Adrenal gland (tissue), 12 donors: ENCODE measurements around the gene TSPAN16. TPM values are rescaled to one million over a fixed set of nuclear protein-coding genes. Genes with fewer than 3 reads are reported as not detected.

Source experiments
- DNase-seq, 7 donors: peaks; one replicate each; pipeline ENCODE4 v3.0.0-alpha.2; 2019 to 2020
- H3K27ac ChIP-seq, 5 donors: fragments of 200-600 bp; sonication (generic) in 4 of 5; 1 replicate in 3 of 5; 2 replicates in 2 of 5; pipeline versions ENCODE4 v1.5.1 to v1.8.0; 2016 to 2020; ENCODE audit warnings: mild to moderate bottlenecking in 1 of 5
- H3K27me3 ChIP-seq: fragments of 200-600 bp; 2 replicates; pipeline ENCODE4 v1.8.0; 2021
- H3K36me3 ChIP-seq, 2 donors: fragments of 200-600 bp; replicated peaks in 1 of 2; 1 replicate in 1 of 2; 2 replicates in 1 of 2; pipeline versions ENCODE4 v1.5.1 to v1.8.0; 2018 to 2022
- H3K4me1 ChIP-seq, 2 donors: fragments of 200-600 bp; replicated peaks in 1 of 2; 1 replicate in 1 of 2; 2 replicates in 1 of 2; pipeline versions ENCODE4 v1.5.1 to v1.8.0; 2018 to 2021
- H3K4me3 ChIP-seq, 4 donors: fragments of 200-600 bp; sonication (generic) in 3 of 4; one replicate each; pipeline ENCODE4 v1.5.1; 2016 to 2018
- H3K9me3 ChIP-seq, 3 donors: fragments of 200-600 bp; sonication (generic) in 1 of 3; replicated peaks in 1 of 3; 1 replicate in 2 of 3; 2 replicates in 1 of 3; pipeline versions ENCODE4 v1.5.1 to v1.8.0; 2016 to 2021
- POLR2A ChIP-seq, 2 donors: fragments of 450-650 bp; IDR thresholded peaks; one replicate each; pipeline ENCODE4 v1.6.1; 2017; ENCODE audit warnings: antibody characterized with exemption in 2 of 2, mild to moderate bottlenecking in 2 of 2, moderate library complexity in 1 of 2
- WGBS, 4 donors: extraction: QIAGEN DNeasy Blood & Tissue Kit in 2 of 4; methylation state at CpG; one replicate each; pipeline versions ENCODE4 v1.1.5 to v1.1.7; 2013 to 2017; 5-methylcytosine and 5-hydroxymethylcytosine counted together
- intact Hi-C, 2 donors: fragments of 100-400 bp; cut with DNase I; formaldehyde crosslinking; loops; one replicate each; pipeline versions ENCODE4 v1.14.1 to v1.15.0; 2022 to 2023
- polyA plus RNA-seq, 3 donors: library from polyadenylated mRNA; stranded (reverse); fragments of 200-250 nt in 2 of 3; fragments of 350-450 nt in 1 of 3; fragmentation: Illumina TruSeq in 1 of 3; extraction: RNeasy Lipid Tissue Mini Kit (QIAGEN cat#74804) in 1 of 3; gene quantifications; one replicate each; pipeline ENCODE4 v1.2.3, GENCODE V29; 2013 to 2014
- total RNA-seq, 9 donors: library from RNA; depleted of rRNA in 4 of 9; stranded (reverse); fragments of >200 nt in 4 of 9; fragments of 120-200 nt in 1 of 9; fragmentation: NEBNext Ultra II Directional in 1 of 9; extraction: Animal tissue kit (Norgen Biotek cat#: 25700) in 1 of 9; gene quantifications; one replicate each; pipeline versions ENCODE4 v1.1.0 to v1.2.4, GENCODE V29; 2013 to 2023
- TF ChIP-seq, protein P1 (sequence below), 6 experiments: fragments of 450-650 bp in 4 of 6; fragments of 200-600 bp in 2 of 6; sonication (generic) in 1 of 6; IDR thresholded peaks; 1 replicate in 5 of 6; 2 replicates in 1 of 6; pipeline versions ENCODE4 v1.5.1 to v1.8.0; 2016 to 2021; ENCODE audit warnings: antibody characterized with exemption in 6 of 6, mild to moderate bottlenecking in 2 of 6, moderate library complexity in 1 of 6
- donor health status: healthy with polysubstance abuse.
- donor health status: Bipolar disorder and iron deficiency.
- donor health status: DM: yes; HTN: yes; CAD: no.
- donor health status: DM: no; HTN: no; CAD: no.
- donor health status: DM: no; HTN: no; CAD: no.
- donor health status: DM: yes; HTN: yes; CAD: no.

Gene TSPAN16
- total and polyA plus RNA-seq, 12 donors: not detected

DNA sequence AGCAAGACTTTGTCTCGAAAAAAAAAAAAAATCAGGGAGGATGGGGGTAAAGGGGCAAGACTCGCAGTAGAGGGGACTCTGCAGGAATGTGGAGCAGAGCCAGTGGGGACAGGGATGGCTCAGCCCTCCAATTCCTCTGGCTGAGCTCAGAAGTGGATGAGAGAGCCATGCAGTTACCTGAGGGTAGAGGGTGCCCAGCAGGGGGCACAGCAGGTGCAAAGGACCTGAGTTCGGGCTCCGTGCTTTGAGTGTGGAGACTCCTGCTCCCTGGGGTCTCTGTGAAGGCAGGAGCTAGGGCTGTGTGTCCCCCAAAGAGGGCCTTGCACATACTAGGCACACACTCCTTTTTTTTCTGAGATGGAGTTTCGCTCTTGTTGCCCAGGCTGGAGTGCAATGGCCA lies 41.3 kb upstream of the TSPAN16 start:
- H3K9me3 ChIP-seq: no peaks in the 10 kb centered on the region
- no peak overlapping the region for H3K27ac ChIP-seq
- DNase-seq: no peak
- intact Hi-C loops: no loop called here
- peaks cover 0 to 14% of the 10 kb centered on the region in 2 donors for H3K36me3 ChIP-seq
- no peaks in the 10 kb centered on the region for H3K27me3 ChIP-seq
- no peak for TF ChIP-seq POLR2A (IDR thresholded peaks at IDR 0.05)
- TF ChIP-seq, protein P1, sequence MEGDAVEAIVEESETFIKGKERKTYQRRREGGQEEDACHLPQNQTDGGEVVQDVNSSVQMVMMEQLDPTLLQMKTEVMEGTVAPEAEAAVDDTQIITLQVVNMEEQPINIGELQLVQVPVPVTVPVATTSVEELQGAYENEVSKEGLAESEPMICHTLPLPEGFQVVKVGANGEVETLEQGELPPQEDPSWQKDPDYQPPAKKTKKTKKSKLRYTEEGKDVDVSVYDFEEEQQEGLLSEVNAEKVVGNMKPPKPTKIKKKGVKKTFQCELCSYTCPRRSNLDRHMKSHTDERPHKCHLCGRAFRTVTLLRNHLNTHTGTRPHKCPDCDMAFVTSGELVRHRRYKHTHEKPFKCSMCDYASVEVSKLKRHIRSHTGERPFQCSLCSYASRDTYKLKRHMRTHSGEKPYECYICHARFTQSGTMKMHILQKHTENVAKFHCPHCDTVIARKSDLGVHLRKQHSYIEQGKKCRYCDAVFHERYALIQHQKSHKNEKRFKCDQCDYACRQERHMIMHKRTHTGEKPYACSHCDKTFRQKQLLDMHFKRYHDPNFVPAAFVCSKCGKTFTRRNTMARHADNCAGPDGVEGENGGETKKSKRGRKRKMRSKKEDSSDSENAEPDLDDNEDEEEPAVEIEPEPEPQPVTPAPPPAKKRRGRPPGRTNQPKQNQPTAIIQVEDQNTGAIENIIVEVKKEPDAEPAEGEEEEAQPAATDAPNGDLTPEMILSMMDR (IDR thresholded peaks at IDR 0.05): peak in 1 of 6 experiments; percentile 8
- H3K4me3 ChIP-seq: no peak overlapping the region
- WGBS, 4 donors: 80 to 92% (median 88%) methylated on average over 2 to 5 of the region's 5 CpGs
- no peaks in the 10 kb centered on the region for H3K4me1 ChIP-seq

GRCh38 chr19:11256189-11256588 lies 39.8 kb upstream of the TSPAN16 start:
- TF ChIP-seq, protein P1 (IDR thresholded peaks at IDR 0.05): no peak
- TF ChIP-seq POLR2A (IDR thresholded peaks at IDR 0.05): no peak
- intact Hi-C loops: no loop called here
- peak overlapping the region in 1 of 5 donors; percentile 44 for H3K27ac ChIP-seq
- no peak overlapping the region for H3K4me3 ChIP-seq
- H3K9me3 ChIP-seq: no peaks in the 10 kb centered on the region
- H3K27me3 ChIP-seq: no peaks in the 10 kb centered on the region
- peaks cover 0 to 7% of the 10 kb centered on the region in 2 donors for H3K36me3 ChIP-seq
- H3K4me1 ChIP-seq: no peaks in the 10 kb centered on the region
- 9 to 21% (median 15%) methylated on average over 3 to 7 of the region's 7 CpGs for WGBS, 4 donors
- DNase-seq: no peak

DNA sequence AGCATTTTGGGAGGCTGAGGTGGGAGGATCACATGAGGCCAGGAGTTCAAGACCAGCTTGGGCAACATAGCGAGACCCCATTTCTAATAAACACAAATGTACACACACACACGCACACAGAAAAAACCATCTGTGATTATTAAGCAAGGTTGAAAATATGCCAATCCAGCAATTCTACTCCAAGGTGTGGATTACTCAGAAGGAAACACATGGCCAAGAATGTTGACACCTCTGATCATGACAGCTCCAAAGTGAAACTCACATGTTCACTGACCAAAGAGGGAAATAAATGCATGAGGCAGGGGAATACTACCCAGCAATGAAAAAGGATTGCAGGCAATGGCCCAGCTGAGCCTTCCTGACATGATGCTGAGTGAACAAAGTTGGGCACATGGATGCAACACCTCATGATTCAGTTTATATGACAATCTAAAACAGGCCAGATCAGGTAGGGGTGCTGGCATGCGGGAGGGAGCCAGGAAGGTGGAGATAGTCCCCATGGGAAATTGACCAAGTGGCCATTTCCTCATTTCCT lies 38.0 kb upstream of the TSPAN16 start:
- TF ChIP-seq, protein P1 (IDR thresholded peaks at IDR 0.05): no peak
- no peak for TF ChIP-seq POLR2A (IDR thresholded peaks at IDR 0.05)
- intact Hi-C loops: no loop called here
- H3K9me3 ChIP-seq: no peaks in the 10 kb centered on the region
- no peaks in the 10 kb centered on the region for H3K36me3 ChIP-seq
- DNase-seq: no peak
- 86 to 99% (median 88%) methylated on average over 3 of the region's 3 CpGs for WGBS, 4 donors
- no peaks in the 10 kb centered on the region for H3K27me3 ChIP-seq
- H3K4me1 ChIP-seq: peaks cover 4 to 8% of the 10 kb centered on the region in 2 donors
- no peak overlapping the region for H3K4me3 ChIP-seq
- no peak overlapping the region for H3K27ac ChIP-seq

GRCh38 chr19:11260996-11261395 lies 35.0 kb upstream of the TSPAN16 start:
- WGBS, 4 donors: 79 to 87% (median 83%) methylated on average over 5 of the region's 5 CpGs
- Histone ChIP-seq H3K9me3 (no peaks in the 10 kb centered on the region), H3K4me3 (peak overlapping the region in 1 of 4 donors; percentile 89), H3K4me1 (peaks cover 4 to 10% of the 10 kb centered on the region in 2 donors), H3K36me3 (no peaks in the 10 kb centered on the region), H3K27ac (peak overlapping the region in 2 of 5 donors; percentile 73 to 95), H3K27me3 (no peaks in the 10 kb centered on the region)
- intact Hi-C loops: no loop called here
- DNase-seq: no peak
- TF ChIP-seq POLR2A (IDR thresholded peaks at IDR 0.05): no peak
- TF ChIP-seq, protein P1 (IDR thresholded peaks at IDR 0.05): no peak
